H1 (cell line): ENCODE data around the gene NUBP2. TPM values are rescaled to one million over a fixed set of nuclear protein-coding genes. Genes with fewer than 3 reads are reported as not detected.

ENCODE experiments used
- CTCF ChIA-PET: fragments of 300-600 bp; sonication (Branson Sonifier 250); formaldehyde crosslinking; loops from one replicate; lab custom pipeline; 2021; ENCODE audit not compliant: partially characterized antibody; lab: Charles Lee
- POLR2A ChIA-PET: fragments of 300-600 bp; sonication (Branson Sonifier 250); formaldehyde crosslinking; loops from one replicate; lab custom pipeline; 2021; ENCODE audit warnings: inconsistent platforms; ENCODE audit not compliant: partially characterized antibody; lab: Charles Lee
- DNase-seq, 2 experiments: peaks; one replicate each; pipeline versions ENCODE4 v3.0.0 to v3.0.0-alpha.2; 2010 to 2022; ENCODE audit warnings: low spot score in 2 of 2, low read depth in 1 of 2, mixed read lengths in 1 of 2
- FAIRE-seq: peaks from 2 replicates; lab custom pipeline; 2011; peaks lifted over from hg19 to GRCh38; lab: Jason Lieb, UNC
- H2AFZ ChIP-seq: 2 replicates; pipeline ENCODE4 v1.8.1; 2012; ENCODE audit warnings: low read length, inconsistent platforms
- H2AK5ac ChIP-seq: 2 replicates; pipeline ENCODE4 v1.6.1; 2013; ENCODE audit warnings: low read depth, low read length
- H2BK120ac ChIP-seq: replicated peaks from 2 replicates; pipeline ENCODE3; 2013; ENCODE audit warnings: low read depth, low read length, inconsistent platforms
- H2BK12ac ChIP-seq: 2 replicates; pipeline ENCODE4 v1.6.1; 2013; ENCODE audit warnings: low read depth, low read length
- H2BK15ac ChIP-seq: 2 replicates; pipeline ENCODE4 v1.6.1; 2013; ENCODE audit warnings: low read length
- H2BK20ac ChIP-seq: 2 replicates; pipeline ENCODE4 v1.6.1; 2013; ENCODE audit warnings: low read length
- H2BK5ac ChIP-seq: 2 replicates; pipeline ENCODE4 v1.6.1; 2013; ENCODE audit warnings: low read depth, low read length
- H3K14ac ChIP-seq: 2 replicates; pipeline ENCODE4 v1.6.1; 2013; ENCODE audit warnings: inconsistent platforms; ENCODE audit not compliant: insufficient read length
- H3K18ac ChIP-seq: 2 replicates; pipeline ENCODE4 v1.6.1; 2013; ENCODE audit warnings: low read length; ENCODE audit errors: extremely low read depth
- H3K23ac ChIP-seq: 2 replicates; pipeline ENCODE4 v1.6.1; 2013; ENCODE audit warnings: inconsistent platforms; ENCODE audit not compliant: insufficient read length
- H3K23me2 ChIP-seq: 2 replicates; pipeline ENCODE4 v1.6.1; 2013; ENCODE audit warnings: low read depth, low read length
- H3K27ac ChIP-seq: 2 replicates; pipeline ENCODE4 v1.6.1; 2011; ENCODE audit warnings: low read depth, low read length, inconsistent platforms
- H3K27me3 ChIP-seq, 4 experiments: replicated peaks in 1 of 4; 1 replicate in 1 of 4; 2 replicates in 3 of 4; pipeline versions ENCODE4 v1.6.1 to v1.8.1; 2011 to 2013; ENCODE audit warnings: low read length in 3 of 4, mild to moderate bottlenecking in 3 of 4, inconsistent platforms in 2 of 4, mixed read lengths in 2 of 4, moderate library complexity in 1 of 4; ENCODE audit not compliant: control insufficient read depth in 3 of 4, insufficient read depth in 3 of 4; ENCODE audit errors: extremely low read depth in 1 of 4
- H3K36me3 ChIP-seq, 4 experiments: 2 replicates each; pipeline versions ENCODE4 v1.6.1 to v1.8.1; 2011 to 2013; ENCODE audit warnings: mild to moderate bottlenecking in 4 of 4, low read length in 3 of 4, moderate library complexity in 2 of 4, control low read depth in 1 of 4, inconsistent platforms in 1 of 4; ENCODE audit not compliant: insufficient read depth in 4 of 4, control insufficient read depth in 2 of 4
- H3K4ac ChIP-seq: replicated peaks from 2 replicates; pipeline ENCODE3; 2013; ENCODE audit warnings: low read length, low read depth, mixed read lengths, inconsistent platforms; ENCODE audit not compliant: insufficient read length
- H3K4me1 ChIP-seq, 4 experiments: replicated peaks in 1 of 4; 1 replicate in 1 of 4; 2 replicates in 3 of 4; pipeline versions ENCODE4 v1.6.1 to v1.8.1; 2011 to 2013; ENCODE audit warnings: low read length in 3 of 4, inconsistent platforms in 2 of 4, mixed read lengths in 1 of 4; ENCODE audit not compliant: insufficient read depth in 4 of 4, control insufficient read depth in 3 of 4
- H3K4me2 ChIP-seq, 2 experiments: 2 replicates each; pipeline versions ENCODE4 v1.6.1 to v1.8.1; 2011 to 2013; ENCODE audit warnings: low read depth in 2 of 2, low read length in 2 of 2, control low read depth in 1 of 2, inconsistent platforms in 1 of 2, mild to moderate bottlenecking in 1 of 2; ENCODE audit not compliant: insufficient read depth in 1 of 2
- H3K4me3 ChIP-seq, 4 experiments: fragments of 200-600, 300-600 bp in 1 of 4; sonication (generic), shearing (Covaris generic), sonication (Bioruptor Twin) in 1 of 4; 2 replicates each; pipeline versions ENCODE4 v1.5.1 to v1.8.1; 2011 to 2016; ENCODE audit warnings: low read length in 4 of 4, low read depth in 3 of 4, control low read depth in 2 of 4, inconsistent platforms in 2 of 4, mild to moderate bottlenecking in 2 of 4, mixed read lengths in 1 of 4, moderate library complexity in 1 of 4; ENCODE audit not compliant: insufficient read depth in 2 of 4; ENCODE audit errors: extremely low read depth in 1 of 4
- H3K56ac ChIP-seq: replicated peaks from 2 replicates; pipeline ENCODE3; 2013; ENCODE audit warnings: low read depth, mild to moderate bottlenecking, mixed read lengths, low read length, inconsistent platforms; ENCODE audit not compliant: insufficient read length
- H3K79me1 ChIP-seq: 2 replicates; pipeline ENCODE4 v1.6.1; 2013; ENCODE audit warnings: low read depth, low read length, control low read depth
- H3K79me2 ChIP-seq, 2 experiments: 2 replicates each; pipeline versions ENCODE4 v1.6.1 to v1.8.1; 2012 to 2013; ENCODE audit warnings: low read length in 2 of 2, mild to moderate bottlenecking in 2 of 2, inconsistent platforms in 1 of 2; ENCODE audit not compliant: insufficient read depth in 2 of 2, control insufficient read depth in 1 of 2
- H3K9ac ChIP-seq, 4 experiments: replicated peaks in 1 of 4; 1 replicate in 1 of 4; 2 replicates in 3 of 4; pipeline versions ENCODE4 v1.6.1 to v1.8.1; 2011 to 2013; ENCODE audit warnings: low read depth in 3 of 4, low read length in 3 of 4, control low read depth in 2 of 4, mild to moderate bottlenecking in 2 of 4, moderate library complexity in 2 of 4, inconsistent platforms in 1 of 4; ENCODE audit errors: extremely low read depth in 1 of 4
- H3K9me3 ChIP-seq, 2 experiments: 2 replicates each; pipeline versions ENCODE4 v1.6.1 to v1.8.1; 2012 to 2013; ENCODE audit warnings: mild to moderate bottlenecking in 2 of 2, moderate library complexity in 2 of 2, control low read depth in 1 of 2, inconsistent platforms in 1 of 2, low read depth in 1 of 2, low read length in 1 of 2, mixed read lengths in 1 of 2; ENCODE audit not compliant: insufficient read depth in 2 of 2
- H4K20me1 ChIP-seq, 2 experiments: replicated peaks in 1 of 2; 2 replicates each; pipeline versions ENCODE3 to v1.8.1; 2011 to 2013; ENCODE audit warnings: inconsistent platforms in 2 of 2, low read length in 2 of 2, mild to moderate bottlenecking in 1 of 2; ENCODE audit not compliant: insufficient read depth in 2 of 2, control insufficient read depth in 1 of 2
- H4K5ac ChIP-seq: 2 replicates; pipeline ENCODE4 v1.6.1; 2013; ENCODE audit warnings: low read length, low read depth, mixed read lengths, inconsistent platforms; ENCODE audit not compliant: insufficient read length
- H4K8ac ChIP-seq: 2 replicates; pipeline ENCODE4 v1.8.0; 2013; ENCODE audit warnings: mild to moderate bottlenecking, moderate library complexity, low read length, inconsistent platforms; ENCODE audit not compliant: insufficient read depth; ENCODE audit errors: extremely low read depth
- H4K91ac ChIP-seq: replicated peaks from 2 replicates; pipeline ENCODE3; 2013; ENCODE audit warnings: low read length, mixed read lengths, inconsistent platforms; ENCODE audit not compliant: insufficient read length
- KDM1A ChIP-seq: fragments of 200-600, 300-600 bp; sonication (generic); IDR thresholded peaks from 2 replicates; pipeline ENCODE4 v1.7.1; 2016; ENCODE audit warnings: mild to moderate bottlenecking, low read length, borderline replicate concordance
- POLR2AphosphoS5 ChIP-seq: IDR thresholded peaks from 2 replicates; pipeline ENCODE4 v1.6.1; 2011; ENCODE audit warnings: low read depth, low read length
- TBP ChIP-seq: IDR thresholded peaks from 2 replicates; pipeline ENCODE4 v1.6.1; 2011; ENCODE audit warnings: low read depth, low read length, improper control_type of control experiment
- USF2 ChIP-seq: IDR thresholded peaks from 2 replicates; pipeline ENCODE4 v1.6.1; 2011; ENCODE audit warnings: low read length, improper control_type of control experiment
- WGBS, 2 experiments: shearing (Covaris generic) in 1 of 2; methylation state at CpG; one replicate each; pipeline versions ENCODE4 v1.1.6 to v1.1.7; 2013 to 2015; ENCODE audit warnings: low lambda C conversion rate in 2 of 2, mixed read lengths in 2 of 2, inconsistent platforms in 1 of 2, low coverage in 1 of 2, missing lambda C conversion rate in 1 of 2; ENCODE audit not compliant: insufficient replicate concordance in 2 of 2, insufficient coverage in 1 of 2, insufficient read length in 1 of 2; ENCODE audit errors: extremely low coverage in 1 of 2, missing lambda C conversion rate in 1 of 2; 5-methylcytosine and 5-hydroxymethylcytosine counted together
- polyA plus RNA-seq, 7 experiments: library from polyadenylated mRNA; depleted of rRNA in 3 of 7; stranded (reverse) in 5 of 7; unstranded in 2 of 7; fragments of >200 nt in 5 of 7; fragments of 200-250 nt in 2 of 7; gene quantifications; 1 replicate in 5 of 7; 2 replicates in 1 of 7; 4 replicates in 1 of 7; pipeline versions ENCODE4 v1.2.1 to v1.2.3, GENCODE V29; 2011 to 2013; ENCODE audit warnings: missing spikeins in 2 of 7, mixed read lengths in 2 of 7
- total RNA-seq: library from RNA; stranded (reverse); fragmentation: NEBNext Ultra II Directional; extraction: Animal tissue kit (Norgen Biotek cat#: 25700); gene quantifications from 2 replicates; pipeline ENCODE4 v1.2.1, GENCODE V29; 2021
- TF ChIP-seq, protein P1 (sequence below), 3 experiments: IDR thresholded peaks; 1 replicate in 2 of 3; 2 replicates in 1 of 3; pipeline versions ENCODE4 v1.5.1 to v1.6.1; 2011; ENCODE audit warnings: low read length in 3 of 3, mild to moderate bottlenecking in 3 of 3, inconsistent platforms in 2 of 3, low read depth in 1 of 3, moderate library complexity in 1 of 3; ENCODE audit not compliant: insufficient read depth in 1 of 3; ENCODE audit errors: control extremely low read depth in 1 of 3

NUBP2 gene
- total and polyA plus RNA-seq, 2 of the 8 experiments (the other 6 are each of a cell fraction or from before 2014, with no cell fraction given), result 70.3 to 96.9 TPM

DNA sequence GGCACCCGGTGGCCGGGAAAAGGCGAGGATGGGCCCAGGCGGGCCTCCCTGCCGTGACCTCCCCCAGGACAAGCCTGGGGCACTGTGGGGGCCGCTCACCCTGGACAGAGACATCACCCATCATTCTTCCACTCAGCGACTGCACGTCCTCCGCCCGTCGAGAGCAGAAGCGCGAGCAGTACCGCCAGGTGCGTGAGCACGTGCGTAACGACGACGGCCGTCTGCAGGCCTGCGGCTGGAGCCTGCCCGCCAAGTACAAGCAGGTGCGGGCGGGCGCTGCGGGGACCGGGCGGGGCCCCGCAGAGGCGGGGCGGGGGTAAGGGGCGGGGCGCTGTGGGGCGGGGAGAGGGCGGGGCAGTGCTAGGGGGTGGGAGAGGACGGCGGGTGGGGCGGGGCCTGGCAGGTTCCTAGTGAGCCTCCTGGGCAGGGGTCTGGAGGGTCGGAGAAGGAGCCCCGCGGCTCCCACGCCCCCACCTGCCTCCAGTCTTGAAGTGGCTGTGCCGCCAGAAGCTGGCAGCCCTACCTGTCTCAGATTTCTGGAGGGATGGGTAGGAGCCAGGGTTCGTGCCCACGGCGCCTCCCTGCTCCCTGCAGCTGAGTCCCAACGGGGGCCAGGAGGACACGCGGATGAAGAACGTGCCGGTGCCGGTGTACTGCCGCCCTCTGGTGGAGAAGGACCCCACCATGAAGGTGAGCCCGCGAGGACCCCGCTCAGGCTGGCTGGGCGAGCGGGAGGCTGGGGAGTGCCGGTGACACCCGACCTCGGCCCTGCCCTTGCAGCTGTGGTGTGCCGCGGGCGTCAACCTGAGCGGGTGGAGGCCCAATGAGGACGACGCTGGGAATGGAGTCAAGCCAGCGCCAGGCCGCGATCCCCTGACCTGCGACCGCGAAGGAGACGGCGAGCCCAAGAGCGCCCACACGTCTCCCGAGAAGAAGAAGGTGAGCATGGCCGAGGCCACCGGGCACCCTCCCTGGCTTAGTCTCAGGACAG, 18.9 kb upstream of the NUBP2 start:
- Histone ChIP-seq H3K4me2 (peak overlapping the region; percentile 61 to 89), H3K23me2 (no peaks in the 10 kb centered on the region; the same call in 1 of the 2 replicates), H3K27me3 (no peaks in the 10 kb centered on the region; a peak in 1 of 7 replicates), H2AFZ (no peak overlapping the region), H4K20me1 (peaks cover 1 to 9% of the 10 kb centered on the region in 2 experiments), H4K91ac (peak overlapping the region; percentile 74), H3K9ac (no peak overlapping the region; a peak in 2 of 7 replicates), H2BK15ac (peak overlapping the region; percentile 61; the same call in 1 of the 2 replicates), H4K8ac (peak overlapping the region; percentile 71), H3K14ac (no peak overlapping the region), H4K5ac (peak overlapping the region; percentile 76), H2BK12ac (0 out of 2 replicates have a peak overlapping the region, but pooled peaks have one; percentile 60), H3K56ac (no peak overlapping the region), H3K4me1 (peaks cover 0 to 13% (median 7%) of the 10 kb centered on the region in 4 experiments; a peak in 5 of 7 replicates), H3K18ac (peak overlapping the region; percentile 78), H3K79me1 (no peaks in the 10 kb centered on the region), H3K23ac (no peak overlapping the region), H3K4ac (no peak overlapping the region), H3K9me3 (no peaks in the 10 kb centered on the region; a peak in 1 of 4 replicates), H3K27ac (no peak overlapping the region), H2BK120ac (no peak overlapping the region), H3K4me3 (peak overlapping the region; percentile 8 to 57 (median 36); a peak in 7 of 8 replicates), H2AK5ac (0 out of 2 replicates have a peak overlapping the region, but pooled peaks have one; percentile 14), H3K79me2 (no peaks in the 10 kb centered on the region; a peak in 1 of 4 replicates), H2BK20ac (no peak overlapping the region), H3K36me3 (peaks cover 3 to 37% (median 7%) of the 10 kb centered on the region in 4 experiments; a peak in 4 of 8 replicates), H2BK5ac (no peak overlapping the region; the same call in none of the 2 replicates)
- WGBS, 2 experiments, result 45% methylated on average over 47 of the region's 81 CpGs; no CpG with 5 or more reads in 1 of the 2 experiments
- FAIRE-seq (no peak), DNase-seq (peak; percentile 59 to 92)
- CTCF ChIA-PET, result interaction anchor here (0.7 to 3.3 kb wide), 12 partner anchors 9 to 115 kb away, joined by 3 to 21 read pairs (median 6); partner anchors contain the start of genes EME2, IGFALS, MAPK8IP3 and MRPS34
- POLR2A ChIA-PET, result interaction anchor here (0.6 to 13.5 kb wide), 13 partner anchors 9 to 343 kb away, joined by 3 to 246 read pairs (median 3); partner anchors contain the start of genes EME2, JPT2, MAPK8IP3 and MRPS34
- peak; percentile 31; the same call in 1 of the 2 replicates for TF ChIP-seq TBP
- TF ChIP-seq, protein P1, sequence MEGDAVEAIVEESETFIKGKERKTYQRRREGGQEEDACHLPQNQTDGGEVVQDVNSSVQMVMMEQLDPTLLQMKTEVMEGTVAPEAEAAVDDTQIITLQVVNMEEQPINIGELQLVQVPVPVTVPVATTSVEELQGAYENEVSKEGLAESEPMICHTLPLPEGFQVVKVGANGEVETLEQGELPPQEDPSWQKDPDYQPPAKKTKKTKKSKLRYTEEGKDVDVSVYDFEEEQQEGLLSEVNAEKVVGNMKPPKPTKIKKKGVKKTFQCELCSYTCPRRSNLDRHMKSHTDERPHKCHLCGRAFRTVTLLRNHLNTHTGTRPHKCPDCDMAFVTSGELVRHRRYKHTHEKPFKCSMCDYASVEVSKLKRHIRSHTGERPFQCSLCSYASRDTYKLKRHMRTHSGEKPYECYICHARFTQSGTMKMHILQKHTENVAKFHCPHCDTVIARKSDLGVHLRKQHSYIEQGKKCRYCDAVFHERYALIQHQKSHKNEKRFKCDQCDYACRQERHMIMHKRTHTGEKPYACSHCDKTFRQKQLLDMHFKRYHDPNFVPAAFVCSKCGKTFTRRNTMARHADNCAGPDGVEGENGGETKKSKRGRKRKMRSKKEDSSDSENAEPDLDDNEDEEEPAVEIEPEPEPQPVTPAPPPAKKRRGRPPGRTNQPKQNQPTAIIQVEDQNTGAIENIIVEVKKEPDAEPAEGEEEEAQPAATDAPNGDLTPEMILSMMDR (IDR thresholded peaks at IDR 0.05; ENCODE audit: control extremely low read depth in 1 of 3, insufficient read depth in 1 of 3, low read depth in 1 of 3, low read length in 3 of 3), result peak in 2 of 3 experiments; percentile 66 to 82; a peak in 3 of 4 replicates
- no peak for TF ChIP-seq USF2
- no peak; the same call in 1 of the 2 replicates for TF ChIP-seq POLR2AphosphoS5
- TF ChIP-seq KDM1A, result no peak
